ENCODE measurements around the gene MRPL10. TPM values are rescaled to one million over a fixed set of nuclear protein-coding genes. Genes with fewer than 3 reads are reported as not detected.

The MRPL10 gene
- total RNA-seq, 1 experiment from 2014 or later, result 67.2 TPM

DNA sequence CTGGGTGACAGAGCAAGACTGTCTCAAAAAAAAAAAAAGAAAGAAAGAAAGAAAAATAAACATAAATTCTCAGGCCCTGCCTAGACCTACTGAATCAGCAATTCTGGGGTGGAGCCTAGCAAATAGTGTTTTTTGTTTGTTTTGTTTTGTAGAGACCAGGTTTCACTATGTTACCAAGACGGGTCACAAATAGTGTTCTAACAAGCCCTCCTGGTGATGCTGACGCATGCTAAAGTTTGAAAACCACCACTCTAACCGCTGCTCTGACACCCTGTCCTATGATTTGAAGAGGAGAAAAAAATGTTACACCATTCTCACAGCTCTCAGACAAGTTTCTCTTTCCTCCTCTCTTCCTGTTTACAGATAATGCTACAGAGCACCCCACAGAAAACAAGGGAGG is 1.5 kb downstream of the MRPL10 start:
- H4K8ac ChIP-seq (replicated peaks; ENCODE audit: insufficient read length, low read depth, low read length), result no peak overlapping the region
- no peak overlapping the region for H3K14ac ChIP-seq (ENCODE audit: insufficient read depth, low read length)
- no peak overlapping the region for H3K56ac ChIP-seq (ENCODE audit: insufficient read length, low read depth, low read length)
- WGBS (ENCODE audit: extremely low coverage, insufficient read length, low lambda C conversion rate), result no CpG with 5 or more reads among the region's 3 CpGs
- H3K27me3 ChIP-seq (ENCODE audit: insufficient read depth, low read length), result no peaks in the 10 kb centered on the region
- H3K4ac ChIP-seq (ENCODE audit: low read depth, low read length), result no peak overlapping the region
- no peak for DNase-seq
- H3K27ac ChIP-seq (ENCODE audit: insufficient read length, low read depth, low read length), result no peak overlapping the region
- Mint-ChIP-seq H3K4me3 (peak overlapping the region; percentile 86 to 95), H3K36me3 (ENCODE audit: insufficient read depth in 1 of 3, low read depth in 3 of 3) (peaks cover 23 to 35% (median 32%) of the 10 kb centered on the region in 3 experiments), H3K27ac (peak overlapping the region in 1 of 3 experiments; percentile 19; a peak in 1 of 7 replicates), H3K9me3 (no peaks in the 10 kb centered on the region; a peak in 1 of 5 replicates), H3K4me1 (peaks cover 8 to 14% of the 10 kb centered on the region in 2 experiments), H3K27me3 (ENCODE audit: low read depth) (peaks cover 2% of the 10 kb centered on the region; the same call in 1 of the 2 replicates)
- H3K4me1 ChIP-seq (ENCODE audit: insufficient read depth, low read length), result no peaks in the 10 kb centered on the region
- H3K4me2 ChIP-seq (ENCODE audit: insufficient read depth, insufficient read length, low read length), result no peak overlapping the region
- H3K79me2 ChIP-seq (ENCODE audit: insufficient read depth, low read length), result no peaks in the 10 kb centered on the region
- no peaks in the 10 kb centered on the region for H3K9me3 ChIP-seq (ENCODE audit: control insufficient read depth, low read depth, low read length)
- no peak overlapping the region for H2BK20ac ChIP-seq (ENCODE audit: low read depth, low read length, poor library complexity, severe bottlenecking)
- no peak overlapping the region for H2AK5ac ChIP-seq (ENCODE audit: insufficient read length, low read length)
- H4K91ac ChIP-seq (ENCODE audit: insufficient read length, low read depth, low read length), result no peak overlapping the region
- TF ChIP-seq, protein P1, sequence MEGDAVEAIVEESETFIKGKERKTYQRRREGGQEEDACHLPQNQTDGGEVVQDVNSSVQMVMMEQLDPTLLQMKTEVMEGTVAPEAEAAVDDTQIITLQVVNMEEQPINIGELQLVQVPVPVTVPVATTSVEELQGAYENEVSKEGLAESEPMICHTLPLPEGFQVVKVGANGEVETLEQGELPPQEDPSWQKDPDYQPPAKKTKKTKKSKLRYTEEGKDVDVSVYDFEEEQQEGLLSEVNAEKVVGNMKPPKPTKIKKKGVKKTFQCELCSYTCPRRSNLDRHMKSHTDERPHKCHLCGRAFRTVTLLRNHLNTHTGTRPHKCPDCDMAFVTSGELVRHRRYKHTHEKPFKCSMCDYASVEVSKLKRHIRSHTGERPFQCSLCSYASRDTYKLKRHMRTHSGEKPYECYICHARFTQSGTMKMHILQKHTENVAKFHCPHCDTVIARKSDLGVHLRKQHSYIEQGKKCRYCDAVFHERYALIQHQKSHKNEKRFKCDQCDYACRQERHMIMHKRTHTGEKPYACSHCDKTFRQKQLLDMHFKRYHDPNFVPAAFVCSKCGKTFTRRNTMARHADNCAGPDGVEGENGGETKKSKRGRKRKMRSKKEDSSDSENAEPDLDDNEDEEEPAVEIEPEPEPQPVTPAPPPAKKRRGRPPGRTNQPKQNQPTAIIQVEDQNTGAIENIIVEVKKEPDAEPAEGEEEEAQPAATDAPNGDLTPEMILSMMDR (conservative IDR thresholded peaks at IDR 0.05), result no peak
- no peak overlapping the region for H4K5ac ChIP-seq (ENCODE audit: insufficient read length, low read depth, low read length)
- H3K79me1 ChIP-seq (ENCODE audit: insufficient read depth, low read depth, low read length, poor library complexity, severe bottlenecking), result peaks cover 3% of the 10 kb centered on the region
- H3K18ac ChIP-seq (ENCODE audit: insufficient read length, low read depth, low read length), result no peak overlapping the region
- no peak overlapping the region for H2BK15ac ChIP-seq (ENCODE audit: low read depth, low read length)
- no peak overlapping the region for H3K9ac ChIP-seq (ENCODE audit: extremely low read depth, insufficient read length, low read length)
- H2BK5ac ChIP-seq (ENCODE audit: insufficient read length, low read length), result no peak overlapping the region
- H3K23me2 ChIP-seq (ENCODE audit: insufficient read length, low read depth, low read length, poor library complexity, severe bottlenecking), result peaks cover 10% of the 10 kb centered on the region
- no peak overlapping the region for H2BK120ac ChIP-seq (ENCODE audit: low read depth, low read length, poor library complexity, severe bottlenecking)
- no peak overlapping the region for H3K23ac ChIP-seq (ENCODE audit: insufficient read length, low read depth, low read length)
- no peaks in the 10 kb centered on the region for H4K20me1 ChIP-seq (ENCODE audit: control insufficient read depth, insufficient read depth, insufficient read length)
- no peak overlapping the region for H2BK12ac ChIP-seq (ENCODE audit: insufficient read length, low read depth, low read length)
- no peak overlapping the region for H2AFZ ChIP-seq (ENCODE audit: low read length)
- H3T11ph ChIP-seq (ENCODE audit: low read length), result no peak overlapping the region

Data from H9 (cell line).